ENCODE data around the gene SNAP47.

Gene SNAP47

DNA sequence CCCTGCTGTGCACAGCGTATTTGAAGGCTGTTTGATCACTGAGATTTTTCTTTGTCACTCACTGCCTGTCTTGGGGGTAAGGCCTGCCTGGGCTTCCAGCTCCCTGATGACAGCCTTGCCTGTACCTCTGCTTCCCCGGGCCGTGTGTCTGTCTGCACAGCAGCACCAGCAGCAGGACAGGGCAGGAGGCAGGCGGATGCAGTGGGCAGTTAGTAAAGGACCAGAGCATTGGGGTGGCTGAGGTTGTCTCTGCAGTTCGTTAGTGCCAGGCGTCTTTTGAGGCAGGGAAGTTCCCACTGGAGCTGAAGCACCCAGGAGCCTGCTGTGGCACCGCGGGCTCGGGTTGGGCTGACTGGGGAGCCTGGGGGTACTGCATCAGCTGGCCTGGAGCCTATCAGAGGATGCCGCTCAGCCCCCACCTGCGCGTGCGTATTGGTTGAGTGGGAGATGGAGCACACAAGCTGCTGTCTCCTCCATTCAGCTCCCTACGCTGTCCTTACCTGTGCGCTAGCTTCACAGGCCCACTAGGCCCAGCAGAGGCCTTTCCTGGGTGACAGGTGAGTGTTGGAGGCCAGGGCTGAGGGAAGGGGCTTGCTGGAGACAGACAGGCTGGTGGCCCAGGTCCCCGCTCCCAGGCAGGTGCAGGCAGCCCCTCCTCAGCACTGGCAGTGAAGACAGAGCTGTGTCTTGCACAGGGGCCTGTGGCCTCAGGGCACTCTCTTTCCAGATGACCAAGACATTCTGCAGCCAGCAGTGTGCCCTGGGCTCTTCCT lies 28.2 kb downstream of the SNAP47 start:
- TF ChIP-seq EGR1 (IDR thresholded peaks at IDR 0.05) (no peak), CREB1 (IDR thresholded peaks at IDR 0.05; ENCODE audit: low read depth) (no peak), RAD21 (IDR thresholded peaks at IDR 0.05; ENCODE audit: low read depth) (peak; percentile 0; the same call in 1 of the 2 replicates)

DNA sequence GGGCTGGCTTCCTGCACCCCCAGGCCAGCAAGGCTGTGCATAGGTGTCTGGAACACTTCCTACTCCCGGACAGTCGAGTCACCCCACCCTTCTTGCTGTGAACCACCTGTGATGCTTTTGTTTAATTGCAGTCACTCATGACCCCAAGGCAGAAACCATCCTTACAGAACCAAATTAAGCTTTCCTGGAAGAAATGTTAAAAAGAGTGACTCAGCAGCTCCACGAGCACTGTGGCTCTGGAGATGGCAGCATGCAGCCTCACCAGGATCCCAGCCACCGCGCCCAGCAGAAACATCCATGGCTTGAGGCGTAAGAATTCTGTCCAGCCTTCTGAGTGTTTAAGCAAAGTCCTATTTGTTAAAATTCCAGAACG lies 28.8 kb downstream of the SNAP47 start:
- TF ChIP-seq RAD21 (IDR thresholded peaks at IDR 0.05; ENCODE audit: low read depth) (0 out of 2 replicates have a peak, but pooled peaks have one; percentile 1), EP300 (IDR thresholded peaks at IDR 0.05; ENCODE audit: borderline replicate concordance) (peak; percentile 98), TCF12 (IDR thresholded peaks at IDR 0.05; ENCODE audit: low read depth) (peak; percentile 98), TEAD4 (IDR thresholded peaks at IDR 0.05) (peak; percentile 63), NFIC (IDR thresholded peaks at IDR 0.05) (peak; percentile 81), ZBTB7A (IDR thresholded peaks at IDR 0.05; ENCODE audit: low read depth) (no peak), FOXM1 (IDR thresholded peaks at IDR 0.05; ENCODE audit: borderline replicate concordance, low read depth) (peak; percentile 93), EGR1 (IDR thresholded peaks at IDR 0.05) (no peak)

DNA sequence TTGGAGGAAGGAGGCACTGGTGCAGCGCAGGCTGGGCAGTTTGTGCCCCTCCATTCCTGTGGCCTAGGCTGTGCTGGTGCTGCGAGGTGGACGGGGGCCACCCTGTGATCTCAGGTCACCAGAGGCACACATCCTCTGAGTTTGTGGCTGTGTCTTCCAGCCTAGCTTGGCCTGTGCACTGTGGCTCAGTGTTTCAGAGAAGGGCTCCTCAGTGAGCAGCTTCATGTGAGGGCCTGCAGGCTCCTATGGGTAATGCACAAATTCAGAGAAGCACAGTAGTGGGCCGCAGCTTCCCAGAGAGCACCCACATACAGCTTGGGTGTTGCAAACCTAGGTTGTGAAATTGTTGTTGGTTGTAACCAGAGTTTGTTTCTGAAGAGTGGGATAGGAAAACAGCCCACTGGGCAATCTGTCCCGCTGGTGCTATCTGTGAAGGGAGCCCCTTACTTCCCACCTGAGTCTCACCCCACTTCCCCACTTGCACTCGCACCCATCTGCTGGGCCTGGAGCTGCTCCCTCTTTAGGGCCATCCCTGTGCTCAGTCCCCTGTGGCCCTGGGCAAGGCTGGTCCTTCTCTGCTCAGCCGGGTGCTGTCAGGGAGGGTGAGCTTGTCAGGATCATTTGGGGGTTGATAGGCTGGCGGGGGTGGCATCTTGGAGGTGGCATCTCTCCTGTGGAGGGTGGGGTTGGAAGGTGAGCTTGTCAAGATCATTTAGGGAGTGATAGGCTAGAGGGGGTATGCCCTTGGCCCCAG lies 30.2 kb downstream of the SNAP47 start:
- TF ChIP-seq RAD21 (IDR thresholded peaks at IDR 0.05; ENCODE audit: low read depth): no peak
- TF ChIP-seq, protein P1, sequence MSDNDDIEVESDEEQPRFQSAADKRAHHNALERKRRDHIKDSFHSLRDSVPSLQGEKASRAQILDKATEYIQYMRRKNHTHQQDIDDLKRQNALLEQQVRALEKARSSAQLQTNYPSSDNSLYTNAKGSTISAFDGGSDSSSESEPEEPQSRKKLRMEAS (IDR thresholded peaks at IDR 0.05): no peak
- TF ChIP-seq, protein P2, sequence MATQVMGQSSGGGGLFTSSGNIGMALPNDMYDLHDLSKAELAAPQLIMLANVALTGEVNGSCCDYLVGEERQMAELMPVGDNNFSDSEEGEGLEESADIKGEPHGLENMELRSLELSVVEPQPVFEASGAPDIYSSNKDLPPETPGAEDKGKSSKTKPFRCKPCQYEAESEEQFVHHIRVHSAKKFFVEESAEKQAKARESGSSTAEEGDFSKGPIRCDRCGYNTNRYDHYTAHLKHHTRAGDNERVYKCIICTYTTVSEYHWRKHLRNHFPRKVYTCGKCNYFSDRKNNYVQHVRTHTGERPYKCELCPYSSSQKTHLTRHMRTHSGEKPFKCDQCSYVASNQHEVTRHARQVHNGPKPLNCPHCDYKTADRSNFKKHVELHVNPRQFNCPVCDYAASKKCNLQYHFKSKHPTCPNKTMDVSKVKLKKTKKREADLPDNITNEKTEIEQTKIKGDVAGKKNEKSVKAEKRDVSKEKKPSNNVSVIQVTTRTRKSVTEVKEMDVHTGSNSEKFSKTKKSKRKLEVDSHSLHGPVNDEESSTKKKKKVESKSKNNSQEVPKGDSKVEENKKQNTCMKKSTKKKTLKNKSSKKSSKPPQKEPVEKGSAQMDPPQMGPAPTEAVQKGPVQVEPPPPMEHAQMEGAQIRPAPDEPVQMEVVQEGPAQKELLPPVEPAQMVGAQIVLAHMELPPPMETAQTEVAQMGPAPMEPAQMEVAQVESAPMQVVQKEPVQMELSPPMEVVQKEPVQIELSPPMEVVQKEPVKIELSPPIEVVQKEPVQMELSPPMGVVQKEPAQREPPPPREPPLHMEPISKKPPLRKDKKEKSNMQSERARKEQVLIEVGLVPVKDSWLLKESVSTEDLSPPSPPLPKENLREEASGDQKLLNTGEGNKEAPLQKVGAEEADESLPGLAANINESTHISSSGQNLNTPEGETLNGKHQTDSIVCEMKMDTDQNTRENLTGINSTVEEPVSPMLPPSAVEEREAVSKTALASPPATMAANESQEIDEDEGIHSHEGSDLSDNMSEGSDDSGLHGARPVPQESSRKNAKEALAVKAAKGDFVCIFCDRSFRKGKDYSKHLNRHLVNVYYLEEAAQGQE (IDR thresholded peaks at IDR 0.05; ENCODE audit: low read depth): no peak

DNA sequence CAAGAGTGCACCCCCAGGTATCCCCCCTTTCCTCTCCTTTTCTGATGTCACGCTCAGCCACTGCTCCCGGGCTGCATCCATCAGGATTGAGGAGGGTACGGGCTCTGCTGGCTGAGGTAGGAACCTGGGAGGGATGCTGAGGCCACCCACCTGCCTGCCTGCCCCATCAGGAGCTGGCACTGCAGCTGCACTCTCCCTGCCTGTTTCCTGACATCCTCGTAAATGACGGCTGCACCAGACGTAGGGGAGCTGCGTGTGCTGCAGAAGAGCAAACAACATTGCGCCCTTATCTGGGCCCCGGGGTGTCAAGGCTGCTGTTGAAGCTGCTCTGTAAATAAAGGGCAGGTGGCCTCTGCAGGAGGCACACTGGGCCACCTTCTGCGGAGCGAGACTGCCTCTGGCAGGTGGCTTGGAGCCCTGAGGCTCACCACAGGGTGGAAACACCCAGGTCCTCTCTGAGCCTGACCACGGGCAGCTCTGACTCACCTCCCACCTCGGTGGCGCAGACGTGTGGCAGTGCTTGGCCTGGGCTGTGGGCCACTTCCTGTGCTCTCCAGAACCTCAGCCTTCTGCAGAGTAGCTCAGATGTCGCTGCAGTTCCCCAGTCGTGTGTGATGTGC lies 30.9 kb downstream of the SNAP47 start:
- TF ChIP-seq NFIC (IDR thresholded peaks at IDR 0.05): peak; percentile 38; the same call in 1 of the 2 replicates
- TF ChIP-seq FOXM1 (IDR thresholded peaks at IDR 0.05; ENCODE audit: borderline replicate concordance, low read depth): no peak
- 0 out of 2 replicates have a peak, but pooled peaks have one; percentile 39 for TF ChIP-seq ZBTB7A (IDR thresholded peaks at IDR 0.05; ENCODE audit: low read depth)
- TF ChIP-seq, protein P1 (IDR thresholded peaks at IDR 0.05): peak; percentile 43; the same call in 1 of the 2 replicates
- peak; percentile 80 for TF ChIP-seq TCF12 (IDR thresholded peaks at IDR 0.05; ENCODE audit: low read depth)
- TF ChIP-seq, protein P3, sequence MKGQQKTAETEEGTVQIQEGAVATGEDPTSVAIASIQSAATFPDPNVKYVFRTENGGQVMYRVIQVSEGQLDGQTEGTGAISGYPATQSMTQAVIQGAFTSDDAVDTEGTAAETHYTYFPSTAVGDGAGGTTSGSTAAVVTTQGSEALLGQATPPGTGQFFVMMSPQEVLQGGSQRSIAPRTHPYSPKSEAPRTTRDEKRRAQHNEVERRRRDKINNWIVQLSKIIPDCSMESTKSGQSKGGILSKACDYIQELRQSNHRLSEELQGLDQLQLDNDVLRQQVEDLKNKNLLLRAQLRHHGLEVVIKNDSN (IDR thresholded peaks at IDR 0.05): no peak
- TF ChIP-seq EP300 (IDR thresholded peaks at IDR 0.05; ENCODE audit: borderline replicate concordance): peak; percentile 61; the same call in 1 of the 2 replicates

DNA sequence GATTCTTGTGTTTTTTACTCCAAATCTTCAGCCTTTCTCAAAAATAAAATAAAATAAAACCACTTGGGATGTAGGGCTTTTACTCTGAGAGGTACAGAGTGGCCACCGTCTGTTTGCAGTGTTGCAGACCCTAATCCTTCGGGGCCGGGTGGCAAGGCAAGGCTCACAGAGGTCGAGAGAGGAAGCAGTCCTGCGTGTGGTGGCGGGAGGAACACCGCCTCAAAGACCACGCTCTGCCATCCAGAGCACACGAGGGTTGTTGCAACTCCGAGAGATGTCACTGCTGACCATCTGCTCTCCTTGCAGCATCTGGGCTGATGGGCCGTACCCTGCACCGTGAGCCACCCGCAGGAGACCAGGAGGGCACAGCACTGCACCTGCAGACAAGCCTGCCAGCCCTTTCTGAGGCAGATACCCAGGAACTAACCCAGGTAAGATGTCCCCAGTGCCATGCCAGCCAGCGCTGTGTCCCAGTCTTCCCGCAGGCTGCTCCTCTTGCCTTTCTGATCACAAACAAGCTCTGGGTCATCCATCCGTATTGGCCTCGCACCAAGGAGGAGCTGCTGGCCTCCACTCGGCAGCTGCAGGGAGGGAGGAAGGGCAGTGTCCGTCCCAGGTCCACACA lies 31.5 kb downstream of the SNAP47 start:
- TF ChIP-seq TAF1 (IDR thresholded peaks at IDR 0.05; ENCODE audit: low read depth) (no peak), TCF12 (IDR thresholded peaks at IDR 0.05; ENCODE audit: low read depth) (no peak), CEBPB (IDR thresholded peaks at IDR 0.05) (no peak), TEAD4 (IDR thresholded peaks at IDR 0.05) (no peak), CREB1 (IDR thresholded peaks at IDR 0.05; ENCODE audit: low read depth) (no peak), YY1 (IDR thresholded peaks at IDR 0.05; ENCODE audit: low read depth) (no peak), EP300 (IDR thresholded peaks at IDR 0.05; ENCODE audit: borderline replicate concordance) (no peak), ZBTB7A (IDR thresholded peaks at IDR 0.05; ENCODE audit: low read depth) (no peak), FOXM1 (IDR thresholded peaks at IDR 0.05; ENCODE audit: borderline replicate concordance, low read depth) (no peak), RAD21 (IDR thresholded peaks at IDR 0.05; ENCODE audit: low read depth) (no peak), EGR1 (IDR thresholded peaks at IDR 0.05) (no peak)
- TF ChIP-seq, protein P1 (IDR thresholded peaks at IDR 0.05): no peak
- TF ChIP-seq, protein P2 (IDR thresholded peaks at IDR 0.05; ENCODE audit: low read depth): no peak
- TF ChIP-seq, protein P3 (IDR thresholded peaks at IDR 0.05): no peak
